GM10248 (cell line): Measurements from ENCODE around the gene GLDC.

Experiments used
- CTCF ChIA-PET: fragments of 300-600 bp; sonication (Branson Sonifier 250); formaldehyde crosslinking; extraction: SDS; loops from one replicate; lab custom pipeline; 2021; ENCODE audit warnings: antibody characterized with exemption; lab: Yijun Ruan, JAX
- POLR2A ChIA-PET: fragments of 350-650 bp; sonication (Branson Sonifier 250); formaldehyde crosslinking; extraction: SDS; loops from one replicate; lab custom pipeline; 2020; ENCODE audit warnings: antibody characterized with exemption; lab: Yijun Ruan, JAX
- DNase-seq: peaks from one replicate; pipeline ENCODE4 v3.0.0; 2012; ENCODE audit errors: extremely low spot score
- TF ChIP-seq, protein P1 (sequence below): IDR thresholded peaks from 2 replicates; pipeline ENCODE4 v1.5.1; 2012; ENCODE audit warnings: mild to moderate bottlenecking, low read depth; ENCODE audit errors: extremely low read depth, missing control alignments, control extremely low read depth

GLDC gene

DNA sequence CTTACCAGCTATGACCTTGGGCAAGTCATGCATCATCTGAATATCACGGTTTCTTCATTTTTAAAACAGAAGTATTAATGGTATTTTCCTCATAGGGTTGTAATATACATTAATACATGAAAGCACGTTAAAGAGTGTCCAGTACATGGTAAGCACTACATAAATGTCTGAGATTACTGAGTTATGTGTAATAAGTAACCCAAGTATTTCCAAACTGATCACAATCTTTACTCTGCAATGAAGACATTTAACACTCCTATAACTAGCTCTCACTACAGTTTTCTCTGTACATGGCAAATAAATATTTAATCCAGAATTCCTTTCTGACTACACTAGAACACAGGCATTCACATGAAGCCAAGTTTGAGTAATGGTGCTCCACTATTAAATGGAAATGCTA lies 4.0 kb downstream of the GLDC start:
- CTCF ChIA-PET, result interaction anchor here (0.8 to 2.6 kb wide), 7 partner anchors 9 to 56 kb away, joined by 3 to 7 read pairs (median 3); no protein-coding TSS in a partner anchor
- TF ChIP-seq, protein P1, sequence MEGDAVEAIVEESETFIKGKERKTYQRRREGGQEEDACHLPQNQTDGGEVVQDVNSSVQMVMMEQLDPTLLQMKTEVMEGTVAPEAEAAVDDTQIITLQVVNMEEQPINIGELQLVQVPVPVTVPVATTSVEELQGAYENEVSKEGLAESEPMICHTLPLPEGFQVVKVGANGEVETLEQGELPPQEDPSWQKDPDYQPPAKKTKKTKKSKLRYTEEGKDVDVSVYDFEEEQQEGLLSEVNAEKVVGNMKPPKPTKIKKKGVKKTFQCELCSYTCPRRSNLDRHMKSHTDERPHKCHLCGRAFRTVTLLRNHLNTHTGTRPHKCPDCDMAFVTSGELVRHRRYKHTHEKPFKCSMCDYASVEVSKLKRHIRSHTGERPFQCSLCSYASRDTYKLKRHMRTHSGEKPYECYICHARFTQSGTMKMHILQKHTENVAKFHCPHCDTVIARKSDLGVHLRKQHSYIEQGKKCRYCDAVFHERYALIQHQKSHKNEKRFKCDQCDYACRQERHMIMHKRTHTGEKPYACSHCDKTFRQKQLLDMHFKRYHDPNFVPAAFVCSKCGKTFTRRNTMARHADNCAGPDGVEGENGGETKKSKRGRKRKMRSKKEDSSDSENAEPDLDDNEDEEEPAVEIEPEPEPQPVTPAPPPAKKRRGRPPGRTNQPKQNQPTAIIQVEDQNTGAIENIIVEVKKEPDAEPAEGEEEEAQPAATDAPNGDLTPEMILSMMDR, result no peak
- POLR2A ChIA-PET, result no interaction called here
- DNase-seq, result no peak

DNA sequence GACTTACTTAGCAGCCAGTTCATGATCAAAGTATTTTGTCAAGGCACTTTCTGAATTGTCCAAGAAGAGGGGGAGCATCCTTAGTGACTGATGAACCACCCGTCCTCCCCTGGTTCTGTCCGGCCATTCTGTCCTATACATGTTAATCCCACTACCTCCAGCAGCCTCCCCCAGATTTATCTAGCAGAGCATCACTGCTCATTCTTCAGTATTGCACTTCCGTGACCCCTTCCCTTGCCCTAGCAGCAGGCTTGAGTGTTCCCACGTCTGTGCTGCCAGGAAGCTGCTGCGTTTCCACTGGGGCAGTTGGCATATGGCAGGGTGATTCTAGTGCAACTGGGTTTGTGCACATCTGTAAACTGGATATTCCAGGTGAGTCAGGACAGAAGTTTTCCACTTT lies 4.5 kb downstream of the GLDC start:
- CTCF ChIA-PET, result interaction anchor here (0.8 to 2.6 kb wide), 7 partner anchors 9 to 55 kb away, joined by 3 to 14 read pairs (median 6); no protein-coding TSS in a partner anchor
- DNase-seq, result no peak
- TF ChIP-seq, protein P1, result no peak
- POLR2A ChIA-PET, result no interaction called here

DNA sequence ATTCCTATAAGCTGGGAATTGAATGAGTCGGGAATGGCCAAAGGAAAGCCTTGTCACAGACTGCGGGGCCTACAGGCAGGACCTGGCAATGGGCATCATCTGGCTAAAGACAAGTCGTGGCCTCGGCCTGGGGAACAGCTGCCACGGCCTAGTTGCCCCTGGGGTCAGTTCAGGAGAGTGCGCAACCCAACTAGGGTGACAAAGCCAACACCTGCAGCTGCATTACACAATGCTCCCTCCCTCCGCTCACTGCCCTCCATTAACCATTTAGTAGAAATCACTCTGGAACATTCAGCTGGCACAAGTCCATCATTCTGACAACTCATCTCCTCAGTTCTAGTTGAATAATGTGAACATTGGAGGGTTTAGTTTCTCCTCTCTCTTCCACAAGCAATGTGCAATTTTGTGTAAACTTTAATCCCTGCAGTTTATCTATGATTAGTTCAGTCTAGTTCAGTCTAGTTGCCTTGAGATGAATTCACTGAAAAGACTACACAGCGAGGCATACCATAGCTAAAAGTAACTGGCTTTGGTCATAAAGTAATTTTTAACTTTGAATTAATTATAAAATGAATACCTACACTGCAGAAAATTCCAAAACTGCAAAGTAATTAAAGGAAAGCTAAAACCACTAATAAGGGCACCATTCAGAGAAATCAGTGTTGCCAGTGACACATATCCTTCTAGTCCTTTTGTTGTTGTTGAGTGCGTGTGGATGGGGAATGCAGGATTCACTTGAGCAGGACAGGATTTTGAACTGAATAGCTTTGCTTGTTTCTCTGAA lies 5.1 kb downstream of the GLDC start:
- DNase-seq, result no peak
- POLR2A ChIA-PET, result no interaction called here
- TF ChIP-seq, protein P1, result no peak
- CTCF ChIA-PET, result interaction anchor here (0.8 to 2.6 kb wide), 6 partner anchors 8 to 55 kb away, joined by 3 to 14 read pairs (median 6); no protein-coding TSS in a partner anchor

DNA sequence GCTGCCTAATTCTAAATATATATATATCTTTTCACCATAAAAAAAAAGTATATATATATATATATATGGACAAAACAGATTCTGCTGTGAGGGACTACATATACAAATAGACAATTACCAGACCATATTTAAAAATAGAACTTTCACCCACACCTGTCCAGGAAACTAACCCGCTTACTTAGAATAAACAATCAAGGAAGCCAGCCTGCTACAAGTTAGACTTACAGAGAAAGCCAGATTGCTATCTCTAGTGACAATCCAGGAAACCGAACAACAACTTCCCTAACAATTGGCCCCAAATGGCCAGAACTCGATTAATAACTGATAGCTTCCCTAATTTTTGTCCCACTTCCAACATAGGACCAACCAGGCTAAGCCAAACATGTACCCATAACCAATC lies 5.9 kb downstream of the GLDC start:
- POLR2A ChIA-PET, result interaction anchor here (0.7 kb wide), 1 partner anchor 41 kb away, joined by 3 read pairs; no protein-coding TSS in a partner anchor

DNA sequence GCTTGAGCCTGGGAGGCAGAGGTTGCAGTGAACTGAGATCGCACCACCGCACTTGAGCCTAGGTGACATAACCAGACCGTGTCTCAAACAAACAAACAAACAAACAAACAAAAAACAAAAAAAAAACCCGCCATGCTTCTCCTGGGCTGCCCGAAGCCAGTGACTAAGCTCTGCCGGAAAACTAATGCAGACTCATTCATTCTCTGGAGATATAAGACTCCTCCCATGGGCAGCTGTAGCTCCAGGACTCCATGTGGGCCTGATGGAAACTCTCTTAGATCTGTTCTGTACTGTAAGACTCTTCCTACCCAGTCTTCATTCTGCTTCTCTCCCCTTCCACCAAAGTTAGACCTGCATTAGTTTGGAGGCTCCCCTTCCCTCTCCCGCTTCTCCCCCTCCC lies 11.1 kb downstream of the GLDC start:
- TF ChIP-seq, protein P1, result no peak
- DNase-seq, result no peak
- CTCF ChIA-PET, result interaction anchor here (1.1 to 1.5 kb wide), 5 partner anchors 18 to 50 kb away, joined by 3 to 4 read pairs (median 3); no protein-coding TSS in a partner anchor
- POLR2A ChIA-PET, result no interaction called here

More for the DNA sequence above, 5.9 kb downstream of the GLDC start:
- DNase-seq, result no peak
- TF ChIP-seq, protein P1, result no peak
- CTCF ChIA-PET, result interaction anchor here (2.1 to 2.6 kb wide), 3 partner anchors 9 to 54 kb away, joined by 6 to 14 read pairs (median 7); no protein-coding TSS in a partner anchor

DNA sequence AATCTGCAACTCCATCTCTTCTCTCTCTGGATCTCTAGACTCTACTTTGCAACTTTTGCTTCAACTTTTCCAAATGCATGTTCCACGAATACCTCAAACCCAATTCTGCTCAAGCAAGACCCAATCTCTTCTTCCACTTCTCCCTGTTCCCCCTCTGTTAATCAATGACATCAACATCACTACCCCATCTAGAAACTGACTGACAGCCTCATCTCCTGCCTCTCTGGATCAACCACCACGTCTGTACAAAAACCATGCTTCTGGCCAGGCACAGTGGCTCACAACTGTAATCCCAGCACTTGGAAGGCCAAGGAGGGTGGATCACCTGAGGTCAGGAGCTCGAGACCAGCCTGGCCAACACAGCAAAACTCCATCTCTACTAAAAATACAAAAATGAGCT lies 12.2 kb downstream of the GLDC start:
- CTCF ChIA-PET, result interaction anchor here (1.0 to 1.2 kb wide), 6 partner anchors 17 to 40 kb away, joined by 3 read pairs; no protein-coding TSS in a partner anchor
- POLR2A ChIA-PET, result interaction anchor here (0.7 kb wide), 1 partner anchor 24 kb away, joined by 7 read pairs; no protein-coding TSS in a partner anchor
- no peak for DNase-seq
- TF ChIP-seq, protein P1, result no peak
